K562 (cell line): ENCODE measurements around the gene GCGR. TPM values are rescaled to one million over a fixed set of nuclear protein-coding genes. Genes with fewer than 3 reads are reported as not detected.
A peak's percentile ranks its signal among the peaks of the same experiment; 100 is the strongest.

Experiments used
- CXXC5 ChIP-seq: fragments of 250-450 bp; sonication (Bioruptor Pico); IDR thresholded peaks from 2 replicates; pipeline ENCODE4 v1.8.0; 2022; ENCODE audit warnings: inconsistent platforms, mild to moderate bottlenecking, moderate library complexity
- DPF2 ChIP-seq: fragments of 450-650 bp; IDR thresholded peaks from 2 replicates; pipeline ENCODE4 v1.6.1; 2016
- ELF1 ChIP-seq: fragments of 200-800 bp; sonication (Bioruptor generic); IDR thresholded peaks from 2 replicates; pipeline ENCODE4 v1.6.1; 2016; ENCODE audit warnings: missing genetic modification characterization, missing compliant biosample characterization
- FOXP1 ChIP-seq: sonication (generic); formaldehyde crosslinking; IDR thresholded peaks from 2 replicates; pipeline ENCODE4 v1.8.0; 2022; ENCODE audit warnings: mild to moderate bottlenecking, missing genetic modification reagents
- GTF2F1 ChIP-seq: IDR thresholded peaks from 2 replicates; pipeline ENCODE4 v1.6.1; 2011; ENCODE audit warnings: low read depth, low read length, improper control_type of control experiment
- HBP1 ChIP-seq: fragments of 450-650 bp; formaldehyde crosslinking; IDR thresholded peaks from 2 replicates; pipeline ENCODE4 v1.4.0; 2022; ENCODE audit warnings: missing genetic modification characterization
- HDGF ChIP-seq: fragments of 450-650 bp; IDR thresholded peaks from 2 replicates; pipeline ENCODE4 v1.6.1; 2016
- MED1 ChIP-seq: sonication (generic); formaldehyde crosslinking; IDR thresholded peaks from 2 replicates; pipeline ENCODE4 v1.8.1; 2023; ENCODE audit warnings: missing genetic modification reagents, borderline replicate concordance
- PPARD ChIP-seq: fragments of 250-450 bp; sonication (Bioruptor Pico); IDR thresholded peaks from 2 replicates; pipeline ENCODE4 v1.8.0; 2022; ENCODE audit warnings: inconsistent platforms, mild to moderate bottlenecking, moderate library complexity
- RNF2 ChIP-seq: sonication (generic); IDR thresholded peaks from 2 replicates; pipeline ENCODE4 v1.6.1; 2016
- TEAD2 ChIP-seq: fragments of 450-650 bp; IDR thresholded peaks from 2 replicates; pipeline ENCODE4 v1.6.1; 2016; ENCODE audit warnings: missing genetic modification characterization, control low read depth, missing compliant biosample characterization
- TSC22D4 ChIP-seq: fragments of 450-650 bp; IDR thresholded peaks from 2 replicates; pipeline ENCODE4 v1.6.1; 2016; ENCODE audit warnings: missing genetic modification characterization, missing biosample characterization, control low read depth
- ZFP1 ChIP-seq: fragments of 450-650 bp; formaldehyde crosslinking; IDR thresholded peaks from 2 replicates; pipeline ENCODE4 v1.4.0; 2020; ENCODE audit warnings: mild to moderate bottlenecking, mixed read lengths
- ZNF785 ChIP-seq: fragments of 250-450 bp; sonication (Bioruptor Pico); IDR thresholded peaks from 2 replicates; pipeline ENCODE4 v1.4.0; 2020; ENCODE audit warnings: mild to moderate bottlenecking
- ZZZ3 ChIP-seq: fragments of 450-650 bp; IDR thresholded peaks from 2 replicates; pipeline ENCODE4 v1.6.1; 2016; ENCODE audit warnings: antibody characterized with exemption, mild to moderate bottlenecking, moderate library complexity
- polyA plus RNA-seq, 8 experiments: library from polyadenylated mRNA; depleted of rRNA in 4 of 8; stranded (reverse) in 5 of 8; unstranded in 3 of 8; fragments of >200 nt; fragmentation: Nextera tagmentation in 2 of 8; fragmentation: Illumina TruSeq in 1 of 8; extraction: Ambion mirVana in 2 of 8; extraction: Trizol in 1 of 8; gene quantifications; 2 replicates each; pipeline versions ENCODE4 v1.2.1 to v1.2.3, GENCODE V29; 2011 to 2014; ENCODE audit warnings: inconsistent platforms in 1 of 8, missing spikeins in 1 of 8
- total RNA-seq, 7 experiments: library from RNA; depleted of rRNA in 6 of 7; stranded (reverse); fragments of >200 nt in 6 of 7; fragmentation: Illumina TruSeq in 2 of 7; extraction: Trizol in 2 of 7; gene quantifications; 2 replicates each; pipeline versions ENCODE4 v1.2.1 to v1.2.3, GENCODE V29; 2011 to 2021; ENCODE audit warnings: low replicate concordance in 1 of 7
- TF ChIP-seq, protein P1 (sequence below): sonication (generic); formaldehyde crosslinking; IDR thresholded peaks from 2 replicates; pipeline ENCODE4 v1.8.1; 2023; ENCODE audit warnings: mild to moderate bottlenecking, missing genetic modification reagents
- TF ChIP-seq, protein P2 (sequence below): sonication (generic); formaldehyde crosslinking; IDR thresholded peaks from 2 replicates; pipeline ENCODE4 v1.8.0; 2022; ENCODE audit warnings: mild to moderate bottlenecking, missing genetic modification reagents
- TF ChIP-seq, protein P3 (sequence below), 2 experiments: fragments of 450-650 bp; conservative IDR thresholded peaks; 2 replicates each; pipeline ENCODE4 v1.6.1; 2017; ENCODE audit warnings: mild to moderate bottlenecking in 2 of 2, moderate library complexity in 2 of 2

GCGR gene
- total and polyA plus RNA-seq, 9 of the 15 experiments (the other 6 are each of a cell fraction or from before 2014, with no cell fraction given): not detected

GRCh38 chr17:81860756-81861568 lies 57.0 kb downstream of the GCGR start (continued):
- TF ChIP-seq TEAD2 (tag) (peak; percentile 67; the same call in 1 of the 2 replicates), ZNF785 (peak; percentile 69; the same call in 1 of the 2 replicates), ZFP1 (CRISPR knock-in tag) (no peak), ZZZ3 (no peak), MED1 (CRISPR knock-in tag) (0 out of 2 replicates have a peak, but pooled peaks have one; percentile 49), ELF1 (tag) (peak; percentile 90), HDGF (no peak), FOXP1 (no peak; the same call in 1 of the 2 replicates), CXXC5 (CRISPR knock-in tag) (peak; percentile 99), PPARD (CRISPR knock-in tag) (peak; percentile 68; the same call in 1 of the 2 replicates), HBP1 (CRISPR knock-in tag) (peak; percentile 94), RNF2 (0 out of 2 replicates have a peak, but pooled peaks have one; percentile 15), GTF2F1 (no peak; the same call in 1 of the 2 replicates), TSC22D4 (no peak), DPF2 (no peak; the same call in 1 of the 2 replicates)
- TF ChIP-seq, protein P1, sequence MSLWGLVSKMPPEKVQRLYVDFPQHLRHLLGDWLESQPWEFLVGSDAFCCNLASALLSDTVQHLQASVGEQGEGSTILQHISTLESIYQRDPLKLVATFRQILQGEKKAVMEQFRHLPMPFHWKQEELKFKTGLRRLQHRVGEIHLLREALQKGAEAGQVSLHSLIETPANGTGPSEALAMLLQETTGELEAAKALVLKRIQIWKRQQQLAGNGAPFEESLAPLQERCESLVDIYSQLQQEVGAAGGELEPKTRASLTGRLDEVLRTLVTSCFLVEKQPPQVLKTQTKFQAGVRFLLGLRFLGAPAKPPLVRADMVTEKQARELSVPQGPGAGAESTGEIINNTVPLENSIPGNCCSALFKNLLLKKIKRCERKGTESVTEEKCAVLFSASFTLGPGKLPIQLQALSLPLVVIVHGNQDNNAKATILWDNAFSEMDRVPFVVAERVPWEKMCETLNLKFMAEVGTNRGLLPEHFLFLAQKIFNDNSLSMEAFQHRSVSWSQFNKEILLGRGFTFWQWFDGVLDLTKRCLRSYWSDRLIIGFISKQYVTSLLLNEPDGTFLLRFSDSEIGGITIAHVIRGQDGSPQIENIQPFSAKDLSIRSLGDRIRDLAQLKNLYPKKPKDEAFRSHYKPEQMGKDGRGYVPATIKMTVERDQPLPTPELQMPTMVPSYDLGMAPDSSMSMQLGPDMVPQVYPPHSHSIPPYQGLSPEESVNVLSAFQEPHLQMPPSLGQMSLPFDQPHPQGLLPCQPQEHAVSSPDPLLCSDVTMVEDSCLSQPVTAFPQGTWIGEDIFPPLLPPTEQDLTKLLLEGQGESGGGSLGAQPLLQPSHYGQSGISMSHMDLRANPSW (CRISPR knock-in tag): peak; percentile 23; the same call in 1 of the 2 replicates
- TF ChIP-seq, protein P2, sequence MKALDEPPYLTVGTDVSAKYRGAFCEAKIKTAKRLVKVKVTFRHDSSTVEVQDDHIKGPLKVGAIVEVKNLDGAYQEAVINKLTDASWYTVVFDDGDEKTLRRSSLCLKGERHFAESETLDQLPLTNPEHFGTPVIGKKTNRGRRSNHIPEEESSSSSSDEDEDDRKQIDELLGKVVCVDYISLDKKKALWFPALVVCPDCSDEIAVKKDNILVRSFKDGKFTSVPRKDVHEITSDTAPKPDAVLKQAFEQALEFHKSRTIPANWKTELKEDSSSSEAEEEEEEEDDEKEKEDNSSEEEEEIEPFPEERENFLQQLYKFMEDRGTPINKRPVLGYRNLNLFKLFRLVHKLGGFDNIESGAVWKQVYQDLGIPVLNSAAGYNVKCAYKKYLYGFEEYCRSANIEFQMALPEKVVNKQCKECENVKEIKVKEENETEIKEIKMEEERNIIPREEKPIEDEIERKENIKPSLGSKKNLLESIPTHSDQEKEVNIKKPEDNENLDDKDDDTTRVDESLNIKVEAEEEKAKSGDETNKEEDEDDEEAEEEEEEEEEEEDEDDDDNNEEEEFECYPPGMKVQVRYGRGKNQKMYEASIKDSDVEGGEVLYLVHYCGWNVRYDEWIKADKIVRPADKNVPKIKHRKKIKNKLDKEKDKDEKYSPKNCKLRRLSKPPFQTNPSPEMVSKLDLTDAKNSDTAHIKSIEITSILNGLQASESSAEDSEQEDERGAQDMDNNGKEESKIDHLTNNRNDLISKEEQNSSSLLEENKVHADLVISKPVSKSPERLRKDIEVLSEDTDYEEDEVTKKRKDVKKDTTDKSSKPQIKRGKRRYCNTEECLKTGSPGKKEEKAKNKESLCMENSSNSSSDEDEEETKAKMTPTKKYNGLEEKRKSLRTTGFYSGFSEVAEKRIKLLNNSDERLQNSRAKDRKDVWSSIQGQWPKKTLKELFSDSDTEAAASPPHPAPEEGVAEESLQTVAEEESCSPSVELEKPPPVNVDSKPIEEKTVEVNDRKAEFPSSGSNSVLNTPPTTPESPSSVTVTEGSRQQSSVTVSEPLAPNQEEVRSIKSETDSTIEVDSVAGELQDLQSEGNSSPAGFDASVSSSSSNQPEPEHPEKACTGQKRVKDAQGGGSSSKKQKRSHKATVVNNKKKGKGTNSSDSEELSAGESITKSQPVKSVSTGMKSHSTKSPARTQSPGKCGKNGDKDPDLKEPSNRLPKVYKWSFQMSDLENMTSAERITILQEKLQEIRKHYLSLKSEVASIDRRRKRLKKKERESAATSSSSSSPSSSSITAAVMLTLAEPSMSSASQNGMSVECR: no peak; the same call in 1 of the 2 replicates
- TF ChIP-seq, protein P3, sequence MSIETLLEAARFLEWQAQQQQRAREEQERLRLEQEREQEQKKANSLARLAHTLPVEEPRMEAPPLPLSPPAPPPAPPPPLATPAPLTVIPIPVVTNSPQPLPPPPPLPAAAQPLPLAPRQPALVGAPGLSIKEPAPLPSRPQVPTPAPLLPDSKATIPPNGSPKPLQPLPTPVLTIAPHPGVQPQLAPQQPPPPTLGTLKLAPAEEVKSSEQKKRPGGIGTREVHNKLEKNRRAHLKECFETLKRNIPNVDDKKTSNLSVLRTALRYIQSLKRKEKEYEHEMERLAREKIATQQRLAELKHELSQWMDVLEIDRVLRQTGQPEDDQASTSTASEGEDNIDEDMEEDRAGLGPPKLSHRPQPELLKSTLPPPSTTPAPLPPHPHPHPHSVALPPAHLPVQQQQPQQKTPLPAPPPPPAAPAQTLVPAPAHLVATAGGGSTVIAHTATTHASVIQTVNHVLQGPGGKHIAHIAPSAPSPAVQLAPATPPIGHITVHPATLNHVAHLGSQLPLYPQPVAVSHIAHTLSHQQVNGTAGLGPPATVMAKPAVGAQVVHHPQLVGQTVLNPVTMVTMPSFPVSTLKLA (conservative IDR thresholded peaks at IDR 0.05): peak; percentile 97 to 98
